Panc1 (cell line): ENCODE results near the gene RER1. TPM values are rescaled to one million over a fixed set of nuclear protein-coding genes. Genes with fewer than 3 reads are reported as not detected.

Experiments
- ATAC-seq: fragments of 200-7000 bp; cut with Tn5 transposase; 2 replicates; pipeline ENCODE4 v1.9.1; 2020; ENCODE audit warnings: mild to moderate bottlenecking, moderate library complexity
- BruUV-seq: library from RNA; stranded (reverse); fragments of 400-500 nt; replicated peaks from 2 replicates; lab custom pipeline; 2021; lab: Mats Ljungman, UMichigan
- CTCF ChIA-PET: fragments of 300-600 bp; sonication (Branson Sonifier 250); formaldehyde crosslinking; loops from one replicate; lab custom pipeline; 2022; ENCODE audit warnings: antibody characterized with exemption; lab: Charles Lee
- POLR2A ChIA-PET: fragments of 300-600 bp; sonication (Branson Sonifier 250); formaldehyde crosslinking; loops from one replicate; lab custom pipeline; 2022; ENCODE audit warnings: antibody characterized with exemption; lab: Charles Lee
- DNase-seq: peaks from one replicate; pipeline ENCODE4 v3.0.0-alpha.2; 2010; ENCODE audit warnings: low read depth, low spot score
- H3K27ac ChIP-seq: 2 replicates; pipeline ENCODE4 v1.5.1; 2011; ENCODE audit warnings: mild to moderate bottlenecking, low read length, inconsistent platforms
- H3K27me3 ChIP-seq: fragments of 200-500 bp; sonication (Bioruptor generic); 2 replicates; pipeline ENCODE4 v1.6.0; 2014; ENCODE audit warnings: low read length, inconsistent platforms; ENCODE audit not compliant: control insufficient read depth, insufficient read depth
- H3K36me3 ChIP-seq: fragments of 200-500 bp; sonication (Bioruptor generic); 2 replicates; pipeline ENCODE4 v1.5.1; 2014; ENCODE audit warnings: inconsistent platforms, mild to moderate bottlenecking, low read length, moderate library complexity; ENCODE audit not compliant: control insufficient read depth, insufficient read depth
- H3K4me1 ChIP-seq: 2 replicates; pipeline ENCODE4 v1.5.1; 2011; ENCODE audit warnings: inconsistent platforms, mild to moderate bottlenecking, low read length, moderate library complexity; ENCODE audit not compliant: control insufficient read depth, insufficient read depth
- H3K4me3 ChIP-seq, 2 experiments: 2 replicates each; pipeline ENCODE4 v1.5.1; 2011 to 2012; ENCODE audit warnings: low read depth in 2 of 2, low read length in 2 of 2, mild to moderate bottlenecking in 2 of 2, inconsistent platforms in 1 of 2, moderate library complexity in 1 of 2
- H3K9me3 ChIP-seq: fragments of 200-500 bp; sonication (Bioruptor generic); 2 replicates; pipeline ENCODE4 v1.5.1; 2014; ENCODE audit warnings: low read depth, mild to moderate bottlenecking, inconsistent platforms, low read length, moderate library complexity; ENCODE audit not compliant: control insufficient read depth, insufficient read depth
- POLR2AphosphoS5 ChIP-seq: IDR thresholded peaks from 2 replicates; pipeline ENCODE4 v1.6.1; 2012; ENCODE audit warnings: mild to moderate bottlenecking, low read depth, low read length, moderate library complexity
- SIN3A ChIP-seq: IDR thresholded peaks from 2 replicates; pipeline ENCODE4 v1.6.1; 2012; ENCODE audit warnings: low read depth, mild to moderate bottlenecking, low read length, moderate library complexity, borderline replicate concordance; ENCODE audit not compliant: insufficient read depth
- TCF7L2 ChIP-seq: IDR thresholded peaks from 2 replicates; pipeline ENCODE4 v1.6.1; 2011; ENCODE audit warnings: mild to moderate bottlenecking, low read depth, low read length, inconsistent platforms
- in situ Hi-C: cut with HindIII; loops from 2 replicates; pipeline ENCODE4 v1.10.0; 2016; ENCODE audit warnings: low sequenced_read_pairs, low pct_unique_long_range_greater_than_20kb
- intact Hi-C: fragments of 100-400 bp; cut with micrococcal nuclease; formaldehyde crosslinking; loops from one replicate; pipeline ENCODE4 v1.10.0; 2022; ENCODE audit not compliant: unreplicated experiment
- total RNA-seq: library from RNA; stranded (reverse); gene quantifications from one replicate; pipeline ENCODE4 v1.2.1, GENCODE V29; 2021; ENCODE audit not compliant: unreplicated experiment
- TF ChIP-seq, protein P1 (sequence below), 2 experiments: IDR thresholded peaks; 2 replicates each; pipeline ENCODE4 v1.6.1; 2011 to 2012; ENCODE audit warnings: low read depth in 2 of 2, control low read depth in 1 of 2, low read length in 1 of 2, mild to moderate bottlenecking in 1 of 2, moderate library complexity in 1 of 2; ENCODE audit not compliant: insufficient read depth in 1 of 2
- TF ChIP-seq, protein P2 (sequence below): fragments of 450-650 bp; IDR thresholded peaks from 2 replicates; pipeline ENCODE4 v1.5.1; 2017; ENCODE audit warnings: mild to moderate bottlenecking

The RER1 gene
- total RNA-seq, 1 experiment from 2014 or later: 235 TPM

DNA sequence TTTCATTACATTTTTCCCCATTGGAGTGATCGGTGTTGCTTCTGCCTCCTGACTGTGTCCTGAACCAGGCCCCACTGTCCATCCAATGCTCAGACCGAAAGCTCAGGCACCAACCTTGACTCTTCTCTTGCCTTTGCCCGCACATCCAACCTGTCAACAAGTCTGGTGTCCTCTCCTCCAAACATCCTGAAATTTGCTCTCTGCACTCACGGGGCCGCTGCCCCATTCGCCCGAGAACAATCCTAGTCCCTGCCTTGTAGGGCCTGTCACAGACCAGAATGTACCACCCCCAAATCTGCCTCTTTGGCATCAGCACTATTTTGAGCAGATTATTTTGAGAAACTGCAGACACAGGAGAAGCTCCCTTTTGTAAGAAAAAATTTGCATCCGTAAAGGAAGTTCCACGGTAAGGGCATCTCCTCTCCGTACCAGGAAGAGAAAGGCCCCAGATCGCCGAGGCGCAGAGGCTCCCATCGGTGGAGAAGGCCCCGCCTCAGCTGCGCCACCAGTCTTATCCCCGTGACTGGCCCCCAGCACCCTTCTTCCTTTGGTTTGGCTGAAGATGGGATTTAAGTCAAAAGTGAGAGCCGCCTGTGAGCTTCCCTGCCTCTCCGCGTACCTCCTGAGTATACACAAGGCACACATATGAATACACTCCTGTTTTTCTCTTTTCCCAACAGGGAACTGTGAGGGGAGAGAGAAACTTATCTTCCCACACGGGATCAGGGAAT lies 7.3 kb upstream of the RER1 start:
- intact Hi-C loops: no loop called here
- DNase-seq (no peak), ATAC-seq (no peak)
- in situ Hi-C loops: no loop called here
- CTCF ChIA-PET: interaction anchor here (0.5 to 1.1 kb wide), 3 partner anchors 69 to 210 kb away, joined by 3 to 6 read pairs (median 3); partner anchors contain the start of gene FAAP20
- no peak overlapping the region for H3K27ac ChIP-seq
- H3K36me3 ChIP-seq: no peaks in the 10 kb centered on the region
- POLR2A ChIA-PET: no interaction called here
- no peak overlapping the region for H3K4me3 ChIP-seq
- no peak for TF ChIP-seq TCF7L2
- H3K9me3 ChIP-seq: no peaks in the 10 kb centered on the region
- H3K27me3 ChIP-seq: no peaks in the 10 kb centered on the region
- BruUV-seq: no TSS peak
- peaks cover 5% of the 10 kb centered on the region; the same call in 1 of the 2 replicates for H3K4me1 ChIP-seq

DNA sequence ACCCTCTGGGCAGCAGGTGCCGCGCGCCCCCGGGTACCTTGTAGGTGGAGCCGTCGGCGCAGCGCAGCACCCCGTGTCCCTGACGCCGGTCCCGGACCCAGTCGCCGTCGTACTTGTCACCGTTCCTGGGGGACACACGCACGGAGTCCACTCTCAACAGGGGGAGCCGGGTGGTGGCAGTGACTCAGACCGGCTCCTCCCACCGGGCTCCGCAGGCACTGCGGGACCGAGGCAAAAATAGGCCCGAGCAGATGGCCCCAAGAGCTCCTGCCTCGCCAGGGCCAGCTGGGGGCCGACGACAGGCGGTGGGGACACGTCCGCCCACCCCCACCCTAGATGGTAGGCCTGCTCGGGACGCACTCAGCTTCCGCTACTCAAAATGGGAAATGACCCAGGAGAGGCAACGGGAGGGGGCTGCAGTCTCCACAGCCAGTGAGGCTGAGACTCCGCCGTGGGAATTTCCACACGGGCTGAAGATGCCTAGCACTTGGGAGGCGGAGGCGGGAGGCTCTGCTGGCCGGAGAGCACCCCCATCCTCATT lies 6.6 kb upstream of the RER1 start:
- BruUV-seq: no TSS peak
- Histone ChIP-seq H3K9me3 (no peaks in the 10 kb centered on the region), H3K27me3 (no peaks in the 10 kb centered on the region), H3K4me1 (peaks cover 7% of the 10 kb centered on the region; the same call in 1 of the 2 replicates), H3K4me3 (no peak overlapping the region), H3K27ac (no peak overlapping the region), H3K36me3 (no peaks in the 10 kb centered on the region)
- no peak for ATAC-seq
- in situ Hi-C loops (no loop called here), intact Hi-C loops (no loop called here)
- TF ChIP-seq TCF7L2: no peak
- TF ChIP-seq, protein P1, sequence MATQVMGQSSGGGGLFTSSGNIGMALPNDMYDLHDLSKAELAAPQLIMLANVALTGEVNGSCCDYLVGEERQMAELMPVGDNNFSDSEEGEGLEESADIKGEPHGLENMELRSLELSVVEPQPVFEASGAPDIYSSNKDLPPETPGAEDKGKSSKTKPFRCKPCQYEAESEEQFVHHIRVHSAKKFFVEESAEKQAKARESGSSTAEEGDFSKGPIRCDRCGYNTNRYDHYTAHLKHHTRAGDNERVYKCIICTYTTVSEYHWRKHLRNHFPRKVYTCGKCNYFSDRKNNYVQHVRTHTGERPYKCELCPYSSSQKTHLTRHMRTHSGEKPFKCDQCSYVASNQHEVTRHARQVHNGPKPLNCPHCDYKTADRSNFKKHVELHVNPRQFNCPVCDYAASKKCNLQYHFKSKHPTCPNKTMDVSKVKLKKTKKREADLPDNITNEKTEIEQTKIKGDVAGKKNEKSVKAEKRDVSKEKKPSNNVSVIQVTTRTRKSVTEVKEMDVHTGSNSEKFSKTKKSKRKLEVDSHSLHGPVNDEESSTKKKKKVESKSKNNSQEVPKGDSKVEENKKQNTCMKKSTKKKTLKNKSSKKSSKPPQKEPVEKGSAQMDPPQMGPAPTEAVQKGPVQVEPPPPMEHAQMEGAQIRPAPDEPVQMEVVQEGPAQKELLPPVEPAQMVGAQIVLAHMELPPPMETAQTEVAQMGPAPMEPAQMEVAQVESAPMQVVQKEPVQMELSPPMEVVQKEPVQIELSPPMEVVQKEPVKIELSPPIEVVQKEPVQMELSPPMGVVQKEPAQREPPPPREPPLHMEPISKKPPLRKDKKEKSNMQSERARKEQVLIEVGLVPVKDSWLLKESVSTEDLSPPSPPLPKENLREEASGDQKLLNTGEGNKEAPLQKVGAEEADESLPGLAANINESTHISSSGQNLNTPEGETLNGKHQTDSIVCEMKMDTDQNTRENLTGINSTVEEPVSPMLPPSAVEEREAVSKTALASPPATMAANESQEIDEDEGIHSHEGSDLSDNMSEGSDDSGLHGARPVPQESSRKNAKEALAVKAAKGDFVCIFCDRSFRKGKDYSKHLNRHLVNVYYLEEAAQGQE (IDR thresholded peaks at IDR 0.05; ENCODE audit: insufficient read depth in 1 of 2, low read depth in 2 of 2, low read length in 1 of 2): no peak
- TF ChIP-seq SIN3A: no peak
- no peak for TF ChIP-seq POLR2AphosphoS5
- TF ChIP-seq, protein P2, sequence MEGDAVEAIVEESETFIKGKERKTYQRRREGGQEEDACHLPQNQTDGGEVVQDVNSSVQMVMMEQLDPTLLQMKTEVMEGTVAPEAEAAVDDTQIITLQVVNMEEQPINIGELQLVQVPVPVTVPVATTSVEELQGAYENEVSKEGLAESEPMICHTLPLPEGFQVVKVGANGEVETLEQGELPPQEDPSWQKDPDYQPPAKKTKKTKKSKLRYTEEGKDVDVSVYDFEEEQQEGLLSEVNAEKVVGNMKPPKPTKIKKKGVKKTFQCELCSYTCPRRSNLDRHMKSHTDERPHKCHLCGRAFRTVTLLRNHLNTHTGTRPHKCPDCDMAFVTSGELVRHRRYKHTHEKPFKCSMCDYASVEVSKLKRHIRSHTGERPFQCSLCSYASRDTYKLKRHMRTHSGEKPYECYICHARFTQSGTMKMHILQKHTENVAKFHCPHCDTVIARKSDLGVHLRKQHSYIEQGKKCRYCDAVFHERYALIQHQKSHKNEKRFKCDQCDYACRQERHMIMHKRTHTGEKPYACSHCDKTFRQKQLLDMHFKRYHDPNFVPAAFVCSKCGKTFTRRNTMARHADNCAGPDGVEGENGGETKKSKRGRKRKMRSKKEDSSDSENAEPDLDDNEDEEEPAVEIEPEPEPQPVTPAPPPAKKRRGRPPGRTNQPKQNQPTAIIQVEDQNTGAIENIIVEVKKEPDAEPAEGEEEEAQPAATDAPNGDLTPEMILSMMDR: no peak
- POLR2A ChIA-PET: no interaction called here
- CTCF ChIA-PET: interaction anchor here (1.1 kb wide), 1 partner anchor 190 kb away, joined by 3 read pairs; the partner anchor contains the start of gene FAAP20
- DNase-seq: no peak
